Mesothelial cell of epicardium (in vitro differentiated cells): ENCODE measurements around the gene SALL3. TPM values are rescaled to one million over a fixed set of nuclear protein-coding genes. Genes with fewer than 3 reads are reported as not detected.
A peak's percentile ranks its signal among the peaks of the same experiment; 100 is the strongest.

Experiments
- DNase-seq, 2 experiments: peaks; one replicate each; pipeline ENCODE4 v3.0.0; 2021; ENCODE audit warnings: low spot score in 2 of 2; ENCODE audit not compliant: unreplicated experiment in 2 of 2
- H3K27ac Mint-ChIP-seq: 2 replicates; pipeline ENCODE4 v1.8.0; 2021; ENCODE audit warnings: mixed read lengths
- H3K27me3 Mint-ChIP-seq: 2 replicates; pipeline ENCODE4 v1.8.0; 2021; ENCODE audit warnings: low read depth, mixed read lengths
- H3K36me3 Mint-ChIP-seq: 2 replicates; pipeline ENCODE4 v1.8.0; 2021; ENCODE audit warnings: mixed read lengths
- H3K4me1 Mint-ChIP-seq: 2 replicates; pipeline ENCODE4 v1.8.0; 2021; ENCODE audit warnings: mixed read lengths
- H3K4me3 Mint-ChIP-seq: 2 replicates; pipeline ENCODE4 v1.8.0; 2021; ENCODE audit warnings: mild to moderate bottlenecking, moderate library complexity, mixed read lengths
- H3K9me3 Mint-ChIP-seq: 2 replicates; pipeline ENCODE4 v1.8.0; 2021; ENCODE audit warnings: mixed read lengths
- CTCF ChIP-seq: fragments of 200-600 bp; sonication (generic); IDR thresholded peaks from one replicate; pipeline ENCODE4 v1.5.0; 2021; ENCODE audit warnings: antibody characterized with exemption; ENCODE audit not compliant: unreplicated experiment
- total RNA-seq: library from RNA; stranded (reverse); gene quantifications from 3 replicates; pipeline ENCODE4 v1.2.1, GENCODE V29; 2021

SALL3 gene
- total RNA-seq, result 0.31 to 0.58 TPM (median 0.36 TPM) in 3 replicates

GRCh38 chr18:78979730-78980278 is at the start of gene SALL3:
Gene SALL3 (plus strand): TSS chr18:78979818. CDS start chr18:78980275, 457 bp downstream.
- Mint-ChIP-seq H3K4me3 (peak within 1 kb of the TSS; percentile 54), H3K4me1 (peaks cover 10% of the 10 kb centered on the region), H3K36me3 (no peaks in the 10 kb centered on the region), H3K9me3 (no peaks in the 10 kb centered on the region), H3K27me3 (peaks cover 78% of the 10 kb centered on the region), H3K27ac (no peak within 1 kb of the TSS)
- DNase-seq, result no peak
- no peak for TF ChIP-seq CTCF

GRCh38 chr18:78932281-78932680 is 47.3 kb upstream of the SALL3 start:
- TF ChIP-seq CTCF, result no peak
- H3K9me3 Mint-ChIP-seq, result peaks cover 6% of the 10 kb centered on the region
- DNase-seq, result no peak
- no peaks in the 10 kb centered on the region for H3K4me1 Mint-ChIP-seq
- H3K27ac Mint-ChIP-seq, result no peak overlapping the region
- no peaks in the 10 kb centered on the region for H3K36me3 Mint-ChIP-seq
- H3K27me3 Mint-ChIP-seq, result peaks cover 28% of the 10 kb centered on the region
- H3K4me3 Mint-ChIP-seq, result no peak overlapping the region

GRCh38 chr18:78934003-78934402 is 45.6 kb upstream of the SALL3 start:
- H3K4me1 Mint-ChIP-seq, result no peaks in the 10 kb centered on the region
- H3K27ac Mint-ChIP-seq, result no peak overlapping the region
- no peak for DNase-seq
- no peak for TF ChIP-seq CTCF
- peaks cover 26% of the 10 kb centered on the region for H3K27me3 Mint-ChIP-seq
- no peak overlapping the region for H3K4me3 Mint-ChIP-seq
- peaks cover 1% of the 10 kb centered on the region for H3K9me3 Mint-ChIP-seq
- no peaks in the 10 kb centered on the region for H3K36me3 Mint-ChIP-seq

- Mint-ChIP-seq H3K36me3 (no peaks in the 10 kb centered on the region), H3K4me1 (no peaks in the 10 kb centered on the region), H3K4me3 (no peak overlapping the region), H3K9me3 (no peaks in the 10 kb centered on the region), H3K27ac (no peak overlapping the region), H3K27me3 (peaks cover 26% of the 10 kb centered on the region)
- DNase-seq, result no peak
- TF ChIP-seq CTCF, result no peak
Observed at GRCh38 chr18:78934551-78935225, 44.9 kb upstream of the SALL3 start.

- H3K4me3 Mint-ChIP-seq, result no peak overlapping the region
Observed at GRCh38 chr18:78935406-78935805, 44.2 kb upstream of the SALL3 start.

More at GRCh38 chr18:78935406-78935805, 44.2 kb upstream of the SALL3 start:
- no peak overlapping the region for H3K27ac Mint-ChIP-seq
- DNase-seq, result no peak
- no peaks in the 10 kb centered on the region for H3K36me3 Mint-ChIP-seq
- H3K4me1 Mint-ChIP-seq, result no peaks in the 10 kb centered on the region
- peaks cover 26% of the 10 kb centered on the region for H3K27me3 Mint-ChIP-seq
- H3K9me3 Mint-ChIP-seq, result no peaks in the 10 kb centered on the region
- TF ChIP-seq CTCF, result no peak
